HAP-1 (cell line): ENCODE results near the gene POLN.

Source experiments
- DNase-seq, 2 experiments: peaks; one replicate each; pipeline ENCODE4 v3.0.0-alpha.2; 2016 to 2020; ENCODE audit warnings: low spot score in 2 of 2
- H3K27me3 ChIP-seq: fragments of 250-450 bp; sonication (Bioruptor Pico); 2 replicates; pipeline ENCODE4 v1.5.1; 2020; ENCODE audit warnings: low read depth, mild to moderate bottlenecking, moderate library complexity
- H3K36me3 ChIP-seq: fragments of 250-450 bp; sonication (Bioruptor Pico); replicated peaks from 2 replicates; pipeline ENCODE4 v1.5.1; 2020; ENCODE audit warnings: mild to moderate bottlenecking
- H3K4me1 ChIP-seq: fragments of 250-450 bp; sonication (Bioruptor Pico); 2 replicates; pipeline ENCODE4 v1.5.1; 2020; ENCODE audit warnings: mild to moderate bottlenecking
- H3K4me3 ChIP-seq: fragments of 250-450 bp; sonication (Bioruptor Pico); 2 replicates; pipeline ENCODE4 v1.5.1; 2020; ENCODE audit warnings: mild to moderate bottlenecking, moderate library complexity
- H3K9me3 ChIP-seq: fragments of 250-450 bp; sonication (Bioruptor Pico); 2 replicates; pipeline ENCODE4 v1.5.1; 2020; ENCODE audit warnings: mild to moderate bottlenecking, moderate library complexity
- in situ Hi-C: fragments of 300-500 bp; cut with MboI; formaldehyde crosslinking; loops from 3 replicates; pipeline ENCODE4 v1.14.3; 2020; ENCODE audit warnings: low sequenced_read_pairs, inconsistent platforms, mixed read lengths

Gene POLN

DNA sequence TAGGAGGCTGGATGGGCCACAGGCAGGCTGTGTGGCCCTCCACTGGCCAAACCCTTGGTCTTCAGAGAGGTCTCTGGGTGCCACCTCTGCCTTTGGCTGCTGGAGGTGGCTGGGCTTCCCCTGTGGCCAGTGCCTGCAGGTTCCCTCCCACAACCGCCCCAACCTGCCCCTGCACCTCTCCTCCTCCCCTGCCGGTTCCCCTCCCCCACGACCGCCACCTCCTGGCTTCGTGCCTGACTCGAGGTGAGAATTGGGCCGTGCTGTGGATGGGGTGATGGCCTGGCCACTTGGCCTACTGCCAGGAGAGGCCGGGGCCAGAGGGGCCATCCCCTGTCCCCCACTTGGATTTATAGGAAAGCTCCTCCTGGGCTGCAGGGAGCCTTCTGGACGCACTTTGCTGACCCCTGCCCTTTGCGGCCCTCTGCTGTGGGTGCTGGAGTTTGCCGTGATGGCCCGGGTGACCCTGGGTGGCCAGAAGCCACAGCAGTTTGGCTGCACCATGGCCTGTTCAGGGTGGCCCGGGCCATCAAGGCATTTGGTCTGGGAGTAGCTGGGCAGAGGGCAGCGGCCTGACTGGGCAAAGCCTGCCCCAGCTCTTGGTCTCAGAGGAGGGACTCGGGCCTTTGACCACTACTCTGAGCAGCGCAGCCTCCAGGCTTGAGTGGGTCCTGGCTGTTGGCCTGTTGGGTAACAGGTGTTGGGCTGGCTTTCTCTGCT, 179.0 kb downstream of the POLN start:
- H3K9me3 ChIP-seq: no peaks in the 10 kb centered on the region
- no peaks in the 10 kb centered on the region for H3K27me3 ChIP-seq
- no peak for DNase-seq
- in situ Hi-C loops: no loop called here
- peaks cover 23% of the 10 kb centered on the region for H3K36me3 ChIP-seq
- H3K4me1 ChIP-seq: no peaks in the 10 kb centered on the region; the same call in 1 of the 2 replicates
- H3K4me3 ChIP-seq: no peak overlapping the region

GRCh38 chr4:2062168-2062807, 179.6 kb downstream of the POLN start:
- Histone ChIP-seq H3K4me1 (peaks cover 5% of the 10 kb centered on the region), H3K4me3 (no peak overlapping the region), H3K9me3 (no peaks in the 10 kb centered on the region), H3K36me3 (peaks cover 23% of the 10 kb centered on the region), H3K27me3 (no peaks in the 10 kb centered on the region)
- DNase-seq: no peak
- in situ Hi-C loops: no loop called here

- in situ Hi-C loops: no loop called here
- Histone ChIP-seq H3K36me3 (peaks cover 23% of the 10 kb centered on the region), H3K4me3 (peak overlapping the region; percentile 50), H3K4me1 (peaks cover 5% of the 10 kb centered on the region), H3K27me3 (no peaks in the 10 kb centered on the region), H3K9me3 (no peaks in the 10 kb centered on the region)
- peak in 1 of 2 experiments; percentile 12 for DNase-seq
These were observed 180.5 kb downstream of the POLN start for GRCh38 chr4:2061186-2062131.

- DNase-seq: peak in 1 of 2 experiments; percentile 52
- Histone ChIP-seq H3K27me3 (no peaks in the 10 kb centered on the region), H3K36me3 (peaks cover 23% of the 10 kb centered on the region), H3K9me3 (no peaks in the 10 kb centered on the region), H3K4me1 (peaks cover 6% of the 10 kb centered on the region), H3K4me3 (peak overlapping the region; percentile 50)
- in situ Hi-C loops: no loop called here
These were observed 181.2 kb downstream of the POLN start for GRCh38 chr4:2060611-2061185.

DNA sequence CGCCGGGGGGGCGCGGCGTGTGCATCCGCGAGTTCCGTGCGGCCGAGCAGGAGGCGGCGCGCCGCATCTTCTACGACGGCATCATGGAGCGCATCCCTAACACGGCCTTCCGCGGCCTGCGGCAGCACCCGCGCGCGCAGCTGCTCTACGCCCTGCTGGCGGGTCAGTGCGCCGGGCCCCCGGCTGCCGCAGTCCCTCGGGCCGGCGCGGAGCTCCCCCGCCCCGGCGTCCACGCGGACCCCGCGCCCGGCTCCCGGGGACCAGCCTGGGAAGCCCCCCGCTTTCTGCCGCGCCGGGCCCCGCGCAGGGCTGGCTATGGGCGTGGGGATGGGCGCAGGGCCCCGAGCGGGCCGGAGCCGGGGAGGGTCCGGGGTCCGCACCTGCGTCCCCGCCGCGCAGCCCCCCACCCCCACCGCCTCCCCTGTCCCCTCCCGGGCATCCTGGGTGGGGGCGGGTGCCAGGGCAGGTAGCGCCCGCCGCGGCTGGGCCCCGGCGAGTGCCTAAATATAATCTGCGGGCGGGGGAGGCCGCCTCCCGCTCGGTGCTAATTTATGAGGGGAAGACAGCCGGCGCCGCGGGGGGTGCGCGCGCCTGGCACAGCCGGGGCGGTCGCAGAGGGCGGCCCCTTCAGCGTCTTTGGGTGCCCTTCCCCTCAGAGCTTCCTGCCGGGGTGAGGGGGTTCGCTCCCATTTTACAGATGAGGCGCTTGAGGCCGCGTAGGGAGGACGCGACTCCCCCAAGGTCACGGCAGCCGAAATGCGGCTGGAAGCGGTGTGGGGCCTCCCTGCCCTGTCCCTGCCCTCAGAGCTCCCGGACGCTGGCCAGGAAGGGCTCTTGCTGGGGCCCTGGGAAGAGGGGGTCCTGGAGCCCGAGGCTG, 182.0 kb downstream of the POLN start:
- H3K27me3 ChIP-seq: no peaks in the 10 kb centered on the region

GRCh38 chr4:2059046-2059725, 182.7 kb downstream of the POLN start, which contains the start of gene NAT8L:
TSS of gene NAT8L (plus strand) at chr4:2059327. CDS start at chr4:2059512, 185 bp downstream.
- Histone ChIP-seq H3K4me3 (peak within 1 kb of the TSS; percentile 50), H3K27me3 (no peaks in the 10 kb centered on the region), H3K4me1 (peaks cover 8% of the 10 kb centered on the region), H3K36me3 (peaks cover 17% of the 10 kb centered on the region), H3K9me3 (no peaks in the 10 kb centered on the region)
- DNase-seq: peak; percentile 73 to 84
- in situ Hi-C loops: no loop called here

More for the DNA sequence above, 182.0 kb downstream of the POLN start:
- Histone ChIP-seq H3K4me3 (peak overlapping the region; percentile 50), H3K4me1 (peaks cover 8% of the 10 kb centered on the region), H3K9me3 (no peaks in the 10 kb centered on the region), H3K36me3 (peaks cover 23% of the 10 kb centered on the region)
- in situ Hi-C loops: no loop called here
- DNase-seq: no peak

DNA sequence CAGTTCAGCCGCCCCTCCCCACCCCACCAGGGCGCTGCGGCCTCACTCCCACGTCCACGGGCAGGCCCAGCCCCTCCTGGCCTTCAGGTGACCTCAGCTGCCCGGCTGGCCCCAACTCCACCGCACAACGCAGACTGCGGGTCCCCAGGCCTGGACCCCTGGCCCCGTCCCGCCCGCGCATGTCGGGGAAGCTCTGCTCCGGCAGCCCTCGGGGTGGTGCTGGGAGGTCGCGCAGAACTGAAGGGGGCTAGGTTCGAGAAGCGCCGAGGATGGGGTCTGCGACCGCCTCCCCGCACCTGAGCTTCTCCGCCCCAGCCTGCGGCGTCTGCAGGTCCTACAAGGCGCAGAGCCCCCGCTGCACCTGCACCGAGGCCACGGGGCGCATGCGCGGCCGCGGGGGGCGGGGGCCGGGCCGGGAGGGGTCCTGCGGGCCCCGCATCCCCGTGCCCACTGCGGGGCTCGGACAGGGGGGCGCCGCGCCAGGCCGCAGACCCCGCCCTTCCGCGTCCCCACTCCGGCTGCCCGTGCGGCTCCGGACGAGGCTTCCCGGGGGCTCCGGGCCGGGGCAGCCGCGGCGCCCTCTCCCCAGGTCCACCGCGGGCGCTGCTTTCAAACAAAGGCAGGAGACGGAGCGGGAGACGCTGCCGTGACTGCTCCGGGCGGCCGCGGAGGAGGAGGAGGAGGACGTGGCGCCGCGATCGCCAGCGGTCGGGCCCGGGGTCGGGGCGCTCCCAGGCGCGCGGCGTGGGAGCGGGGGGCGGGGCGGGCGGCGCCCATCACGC, 183.5 kb downstream of the POLN start:
- peaks cover 13% of the 10 kb centered on the region for H3K36me3 ChIP-seq
- peak overlapping the region; percentile 46 for H3K4me3 ChIP-seq
- in situ Hi-C loops: no loop called here
- H3K4me1 ChIP-seq: peaks cover 8% of the 10 kb centered on the region
- DNase-seq: peak; percentile 32 to 67
- H3K27me3 ChIP-seq: no peaks in the 10 kb centered on the region
- H3K9me3 ChIP-seq: no peaks in the 10 kb centered on the region

DNA sequence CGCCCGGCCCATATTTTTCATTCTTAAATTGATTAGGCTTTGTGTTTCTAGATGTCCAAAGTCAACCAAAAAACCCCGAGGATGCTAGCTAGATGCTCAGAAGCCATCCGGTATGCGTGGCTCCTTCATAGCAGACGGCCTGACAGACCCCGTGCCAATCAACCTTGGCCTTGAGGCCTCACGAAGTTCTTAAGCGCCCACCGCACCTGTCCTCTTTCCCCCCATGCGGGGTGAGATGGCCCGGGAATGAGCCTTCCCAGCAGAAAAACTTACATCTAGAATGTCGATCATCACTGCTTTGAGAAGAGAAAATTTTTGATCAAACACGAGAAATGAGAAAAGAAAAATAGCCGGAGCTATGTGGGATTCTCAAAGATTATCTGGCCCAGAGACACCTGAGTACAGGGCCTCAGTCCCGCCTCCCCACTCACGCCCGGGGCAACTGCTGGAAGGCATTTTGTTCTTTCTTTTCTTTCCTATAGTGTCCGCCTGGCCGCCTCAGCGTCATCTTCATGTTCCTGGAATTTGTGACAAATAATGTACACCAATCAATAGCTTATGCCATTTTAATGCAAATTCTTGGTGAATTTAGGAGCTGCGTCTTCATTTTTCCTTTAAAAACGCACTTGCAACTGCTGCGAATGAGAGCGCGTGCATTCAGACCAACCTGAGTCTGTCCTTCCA, 184.4 kb downstream of the POLN start:
- Histone ChIP-seq H3K27me3 (no peaks in the 10 kb centered on the region), H3K9me3 (no peaks in the 10 kb centered on the region), H3K4me1 (peaks cover 8% of the 10 kb centered on the region), H3K36me3 (peaks cover 6% of the 10 kb centered on the region; the same call in 1 of the 2 replicates), H3K4me3 (no peak overlapping the region)
- in situ Hi-C loops: no loop called here
- peak; percentile 55 to 73 for DNase-seq

DNA sequence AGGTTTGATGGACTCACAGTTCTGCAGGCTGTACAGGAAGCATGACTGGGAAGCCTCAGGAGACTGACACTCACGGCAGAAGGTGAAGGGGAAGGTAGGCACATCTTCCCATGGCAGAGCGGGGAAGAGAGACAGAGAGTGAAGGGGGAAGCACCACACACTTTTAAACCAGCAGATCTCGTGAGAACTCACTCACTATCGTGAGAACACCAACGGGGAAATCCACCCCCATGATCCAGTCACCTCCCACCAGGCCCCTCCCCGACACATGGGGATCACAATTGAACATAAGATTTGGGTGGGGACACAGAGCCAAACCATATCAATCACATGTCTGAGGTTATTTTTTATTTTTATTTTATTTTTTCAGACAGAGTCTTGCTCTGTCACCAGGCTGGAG, 187.7 kb downstream of the POLN start:
- DNase-seq: peak in 1 of 2 experiments; percentile 8
- Histone ChIP-seq H3K4me3 (no peak overlapping the region), H3K9me3 (no peaks in the 10 kb centered on the region), H3K27me3 (no peaks in the 10 kb centered on the region), H3K36me3 (no peaks in the 10 kb centered on the region), H3K4me1 (peaks cover 17% of the 10 kb centered on the region)
- in situ Hi-C loops: no loop called here

DNA sequence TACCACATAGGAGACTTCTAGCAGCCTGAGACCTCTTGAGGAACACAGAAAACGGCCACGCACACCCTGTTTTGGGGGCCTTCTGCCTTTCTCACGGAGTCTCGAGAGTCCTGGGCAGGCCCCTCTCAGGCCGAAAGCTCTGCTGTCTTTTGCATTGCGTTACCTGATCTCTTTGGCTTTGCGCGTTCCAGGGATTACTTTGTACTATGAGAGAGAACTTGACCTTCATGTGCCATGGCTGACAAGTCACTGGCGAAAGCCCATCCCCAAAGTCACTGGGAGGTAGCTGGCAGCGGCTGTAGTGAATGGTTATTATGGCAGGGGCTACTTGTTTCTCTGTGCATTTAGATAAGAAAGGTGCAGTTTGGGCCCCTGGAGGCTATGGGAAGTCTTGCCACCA, 190.8 kb downstream of the POLN start:
- in situ Hi-C loops: no loop called here
- Histone ChIP-seq H3K9me3 (no peaks in the 10 kb centered on the region), H3K4me1 (peaks cover 12% of the 10 kb centered on the region; the same call in 1 of the 2 replicates), H3K36me3 (no peaks in the 10 kb centered on the region), H3K27me3 (no peaks in the 10 kb centered on the region), H3K4me3 (no peak overlapping the region)
- peak in 1 of 2 experiments; percentile 8 for DNase-seq

- H3K9me3 ChIP-seq: no peaks in the 10 kb centered on the region
- H3K36me3 ChIP-seq: no peaks in the 10 kb centered on the region
- no peaks in the 10 kb centered on the region for H3K27me3 ChIP-seq
- in situ Hi-C loops: no loop called here
- H3K4me1 ChIP-seq: peaks cover 8% of the 10 kb centered on the region; the same call in 1 of the 2 replicates
- H3K4me3 ChIP-seq: no peak overlapping the region
- no peak for DNase-seq
These were observed 192.1 kb downstream of the POLN start for GRCh38 chr4:2049811-2050210.
